Measurements from ENCODE around the gene LIME1. TPM values are rescaled to one million over a fixed set of nuclear protein-coding genes. Genes with fewer than 3 reads are reported as not detected.

Gene LIME1
- total RNA-seq, 1 experiment from 2014 or later: 13.5 TPM

DNA sequence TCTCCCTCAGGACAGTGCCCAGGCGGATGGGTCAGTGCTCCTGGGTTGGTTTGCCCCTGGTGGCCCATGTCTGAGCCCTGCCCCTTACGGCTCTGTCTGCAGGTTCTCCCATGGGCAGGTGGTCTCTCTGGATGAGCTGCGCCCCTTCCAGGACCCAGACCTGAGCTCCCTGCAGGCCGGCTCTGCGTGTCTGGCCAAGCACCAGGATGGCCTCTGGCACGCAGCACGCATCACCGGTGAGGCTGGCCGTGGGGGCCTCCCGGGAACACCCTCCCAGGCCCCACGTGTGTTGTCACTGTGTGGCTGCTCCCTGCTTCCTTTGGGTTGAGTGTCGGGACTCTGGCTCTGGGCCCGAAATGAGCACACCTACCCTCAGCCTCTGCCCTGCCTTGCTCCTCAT lies 3.3 kb upstream of the LIME1 start:
- Histone ChIP-seq H3K4me2 (ENCODE audit: insufficient read depth, insufficient read length, low read length) (no peak overlapping the region), H3K4ac (ENCODE audit: low read depth, low read length) (no peak overlapping the region), H2BK5ac (ENCODE audit: insufficient read length, low read length) (no peak overlapping the region), H2BK15ac (ENCODE audit: low read depth, low read length) (no peak overlapping the region), H4K91ac (ENCODE audit: insufficient read length, low read depth, low read length) (no peak overlapping the region), H3K23ac (ENCODE audit: insufficient read length, low read depth, low read length) (no peak overlapping the region), H3K56ac (ENCODE audit: insufficient read length, low read depth, low read length) (no peak overlapping the region), H4K8ac (replicated peaks; ENCODE audit: insufficient read length, low read depth, low read length) (no peak overlapping the region), H3K27ac (ENCODE audit: insufficient read length, low read depth, low read length) (no peak overlapping the region), H3K79me1 (ENCODE audit: insufficient read depth, low read depth, low read length, poor library complexity, severe bottlenecking) (peaks cover 3% of the 10 kb centered on the region), H3K18ac (ENCODE audit: insufficient read length, low read depth, low read length) (no peak overlapping the region), H4K20me1 (ENCODE audit: control insufficient read depth, insufficient read depth, insufficient read length) (no peaks in the 10 kb centered on the region), H4K5ac (ENCODE audit: insufficient read length, low read depth, low read length) (no peak overlapping the region), H3K4me1 (ENCODE audit: insufficient read depth, low read length) (no peaks in the 10 kb centered on the region), H3T11ph (ENCODE audit: low read length) (no peak overlapping the region), H3K14ac (ENCODE audit: insufficient read depth, low read length) (no peak overlapping the region), H3K79me2 (ENCODE audit: insufficient read depth, low read length) (no peaks in the 10 kb centered on the region), H3K9ac (ENCODE audit: extremely low read depth, insufficient read length, low read length) (no peak overlapping the region), H2BK20ac (ENCODE audit: low read depth, low read length, poor library complexity, severe bottlenecking) (no peak overlapping the region), H2AFZ (ENCODE audit: low read length) (no peak overlapping the region), H2BK120ac (ENCODE audit: low read depth, low read length, poor library complexity, severe bottlenecking) (no peak overlapping the region), H2BK12ac (ENCODE audit: insufficient read length, low read depth, low read length) (no peak overlapping the region), H2AK5ac (ENCODE audit: insufficient read length, low read length) (no peak overlapping the region), H3K9me3 (ENCODE audit: control insufficient read depth, low read depth, low read length) (no peaks in the 10 kb centered on the region), H3K27me3 (ENCODE audit: insufficient read depth, low read length) (no peaks in the 10 kb centered on the region), H3K23me2 (ENCODE audit: insufficient read length, low read depth, low read length, poor library complexity, severe bottlenecking) (no peaks in the 10 kb centered on the region)
- Mint-ChIP-seq H3K36me3 (ENCODE audit: insufficient read depth in 1 of 3, low read depth in 3 of 3) (peaks cover 11 to 36% (median 14%) of the 10 kb centered on the region in 3 experiments; a peak in 6 of 7 replicates), H3K27me3 (ENCODE audit: low read depth) (no peaks in the 10 kb centered on the region; the same call in 1 of the 2 replicates), H3K4me3 (no peak overlapping the region), H3K4me1 (no peaks in the 10 kb centered on the region), H3K27ac (no peak overlapping the region), H3K9me3 (no peaks in the 10 kb centered on the region)
- no CpG with 5 or more reads among the region's 13 CpGs for WGBS (ENCODE audit: extremely low coverage, insufficient read length, low lambda C conversion rate)
- TF ChIP-seq, protein P1, sequence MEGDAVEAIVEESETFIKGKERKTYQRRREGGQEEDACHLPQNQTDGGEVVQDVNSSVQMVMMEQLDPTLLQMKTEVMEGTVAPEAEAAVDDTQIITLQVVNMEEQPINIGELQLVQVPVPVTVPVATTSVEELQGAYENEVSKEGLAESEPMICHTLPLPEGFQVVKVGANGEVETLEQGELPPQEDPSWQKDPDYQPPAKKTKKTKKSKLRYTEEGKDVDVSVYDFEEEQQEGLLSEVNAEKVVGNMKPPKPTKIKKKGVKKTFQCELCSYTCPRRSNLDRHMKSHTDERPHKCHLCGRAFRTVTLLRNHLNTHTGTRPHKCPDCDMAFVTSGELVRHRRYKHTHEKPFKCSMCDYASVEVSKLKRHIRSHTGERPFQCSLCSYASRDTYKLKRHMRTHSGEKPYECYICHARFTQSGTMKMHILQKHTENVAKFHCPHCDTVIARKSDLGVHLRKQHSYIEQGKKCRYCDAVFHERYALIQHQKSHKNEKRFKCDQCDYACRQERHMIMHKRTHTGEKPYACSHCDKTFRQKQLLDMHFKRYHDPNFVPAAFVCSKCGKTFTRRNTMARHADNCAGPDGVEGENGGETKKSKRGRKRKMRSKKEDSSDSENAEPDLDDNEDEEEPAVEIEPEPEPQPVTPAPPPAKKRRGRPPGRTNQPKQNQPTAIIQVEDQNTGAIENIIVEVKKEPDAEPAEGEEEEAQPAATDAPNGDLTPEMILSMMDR (conservative IDR thresholded peaks at IDR 0.05): no peak
- DNase-seq: no peak
